ENCODE measurements around the gene KRT26.
A peak's percentile ranks its signal among the peaks of the same experiment; 100 is the strongest.
"Not testable (repeated sequence)": the region's sequence is repeated elsewhere in the genome, so short reads cannot be mapped to it uniquely, and the experiment has no call there.

Gene KRT26, protein sequence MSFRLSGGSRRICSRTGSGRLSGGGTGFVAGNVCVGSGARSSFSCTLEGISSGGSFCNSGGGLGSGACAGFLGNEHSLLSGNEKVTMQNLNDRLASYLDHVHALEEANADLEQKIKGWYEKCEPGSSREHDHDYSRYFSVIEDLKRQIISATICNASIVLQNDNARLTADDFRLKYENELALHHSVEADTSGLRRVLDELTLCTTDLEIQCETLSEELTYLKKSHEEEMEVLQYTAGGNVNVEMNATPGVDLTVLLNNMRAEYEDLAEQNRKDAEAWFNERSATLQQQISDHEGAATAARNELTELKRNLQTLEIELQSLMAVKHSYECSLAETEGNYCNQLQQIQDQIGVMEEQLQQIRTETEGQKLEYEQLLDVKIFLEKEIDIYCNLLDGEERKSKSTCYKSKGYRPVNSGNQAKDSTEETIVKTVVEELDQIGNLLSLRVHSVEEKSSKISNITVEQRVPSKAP

DNA sequence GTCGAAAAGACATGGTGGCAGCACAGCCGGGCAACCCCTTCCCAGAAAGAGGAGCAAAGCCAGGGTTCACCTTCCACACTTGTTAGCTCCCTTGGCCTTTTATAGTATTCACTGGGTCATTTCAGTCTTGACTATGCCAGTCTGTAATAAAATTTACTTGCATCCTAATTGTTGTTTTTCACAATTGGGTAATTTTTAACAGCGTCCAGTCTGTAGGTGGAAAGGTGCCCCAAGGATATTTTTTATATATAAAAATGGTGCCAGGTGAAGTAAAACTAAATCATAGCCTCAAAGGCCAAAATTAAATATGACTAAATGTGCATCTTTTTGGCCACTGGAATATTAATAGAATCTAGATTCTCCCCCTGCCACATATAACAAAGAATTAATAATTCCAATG, at the start of gene KRT26:
Gene KRT26, minus strand, starts transcription at position 101 of the 400 bp plus-strand sequence. Its CDS starts 88 bp downstream, at position 13.
- no peak for DNase-seq

DNA sequence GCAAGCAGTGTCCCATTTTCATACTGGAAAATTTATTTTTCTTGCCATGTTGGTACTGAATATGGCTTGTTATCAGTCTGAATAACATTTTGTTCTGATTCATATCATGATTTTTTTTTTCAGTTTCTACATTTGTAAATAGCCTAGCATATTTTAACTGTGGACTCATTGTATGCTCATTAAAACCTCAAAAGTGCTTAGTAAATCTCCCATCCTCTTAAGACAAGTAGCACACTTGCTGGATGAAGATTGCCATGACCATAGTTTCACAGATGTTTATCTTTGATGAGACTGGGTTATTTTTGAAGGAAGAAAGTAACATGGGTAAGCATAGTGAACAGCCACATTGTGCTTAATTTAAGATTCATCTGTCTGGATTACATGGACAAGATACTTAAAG, 49.5 kb upstream of the KRT26 start:
- no peak for DNase-seq

DNA sequence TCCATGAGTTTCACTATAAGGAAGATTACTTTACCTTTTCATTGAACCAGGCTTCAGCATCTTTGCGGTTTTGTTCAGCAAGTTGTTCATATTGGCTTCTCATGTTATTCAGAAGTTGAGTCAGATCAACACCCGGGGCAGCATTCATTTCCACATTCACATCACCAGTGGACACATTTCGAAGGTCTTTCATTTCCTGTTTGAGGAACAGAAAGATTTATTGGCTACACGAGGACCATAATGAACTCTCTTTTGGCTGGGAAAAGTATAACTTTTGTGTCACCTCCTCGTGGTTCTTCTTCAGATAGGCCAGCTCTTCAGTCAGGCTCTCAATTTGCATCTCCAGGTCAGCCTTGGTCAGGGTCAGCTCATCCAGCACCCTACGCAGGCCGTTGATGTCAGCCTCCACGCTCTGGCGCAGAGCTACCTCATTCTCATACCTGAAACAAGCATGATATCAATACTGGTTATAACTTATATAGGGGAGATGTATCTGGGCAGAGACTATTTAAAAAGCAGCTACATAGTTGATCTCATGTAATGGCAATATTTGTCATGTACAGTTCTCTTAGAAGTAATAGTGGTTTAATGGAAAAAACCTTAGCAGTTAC, 48.3 kb upstream of the KRT26 start:
- DNase-seq: no peak

DNA sequence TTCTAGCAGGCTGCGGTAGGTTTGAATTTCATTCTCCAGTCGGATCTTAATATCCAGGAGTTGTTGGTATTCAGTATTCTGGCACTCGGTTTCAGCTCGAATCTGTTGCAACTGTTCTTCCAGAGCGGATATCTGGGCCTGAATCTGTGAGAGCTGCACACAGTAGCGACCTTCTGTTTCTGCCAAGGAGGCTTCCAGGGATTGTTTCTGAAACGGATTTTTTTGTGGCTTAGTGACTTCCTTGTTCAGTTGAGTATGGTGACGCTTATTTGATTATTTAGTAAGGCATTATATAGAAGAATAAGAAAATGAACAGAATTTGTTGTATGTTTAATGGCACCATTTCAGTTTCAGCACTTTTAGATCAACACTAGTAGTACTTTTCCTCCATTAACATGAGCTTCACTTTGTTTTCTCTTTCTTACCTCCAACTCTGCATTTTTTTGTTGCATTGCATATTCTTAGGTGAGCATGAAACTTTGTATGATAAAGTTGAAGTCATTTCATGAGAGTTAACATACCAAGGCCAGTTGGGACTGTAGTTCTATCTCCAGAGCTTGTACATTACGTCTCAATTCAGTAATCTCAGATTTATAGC, 47.6 kb upstream of the KRT26 start:
- DNase-seq: no peak

DNA sequence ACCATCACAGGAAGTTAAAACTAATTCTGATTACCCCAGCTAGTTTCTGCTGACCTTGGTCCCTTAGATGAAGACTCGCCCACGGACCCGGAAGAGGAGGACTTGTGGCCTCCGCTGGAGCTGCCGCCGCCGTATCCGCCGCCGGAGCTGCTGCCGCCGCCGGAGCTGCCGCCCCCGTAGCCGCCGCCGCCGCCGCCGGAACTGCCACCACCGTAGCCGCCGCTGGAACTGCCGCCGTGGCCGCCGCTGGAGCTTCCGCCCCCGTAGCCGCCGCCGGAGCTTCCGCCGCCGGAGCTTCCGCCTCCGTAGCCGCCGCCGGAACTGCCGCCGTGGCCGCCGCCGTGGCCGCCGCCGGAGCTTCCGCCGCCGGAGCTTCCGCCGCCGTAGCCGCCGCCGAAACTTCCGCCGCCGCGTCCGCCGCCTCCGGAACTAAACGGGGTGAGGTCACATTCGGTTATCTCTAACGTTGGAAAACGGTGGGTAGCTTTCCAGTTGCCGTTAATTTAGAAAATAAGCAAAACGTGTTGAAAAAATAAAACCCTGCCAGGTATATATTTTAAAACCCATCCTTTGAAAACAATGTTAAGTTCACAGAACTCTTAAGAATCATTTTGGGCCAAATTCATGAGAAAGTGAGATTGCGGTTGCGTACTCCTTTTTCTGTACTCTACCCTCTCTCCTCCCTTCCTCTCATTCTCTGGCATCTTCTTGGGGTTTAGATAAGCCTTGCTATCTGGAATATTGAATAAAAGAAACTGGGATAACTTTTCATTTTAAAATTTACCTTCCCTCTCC, 46.9 kb upstream of the KRT26 start:
- peak; percentile 74 for DNase-seq

DNA sequence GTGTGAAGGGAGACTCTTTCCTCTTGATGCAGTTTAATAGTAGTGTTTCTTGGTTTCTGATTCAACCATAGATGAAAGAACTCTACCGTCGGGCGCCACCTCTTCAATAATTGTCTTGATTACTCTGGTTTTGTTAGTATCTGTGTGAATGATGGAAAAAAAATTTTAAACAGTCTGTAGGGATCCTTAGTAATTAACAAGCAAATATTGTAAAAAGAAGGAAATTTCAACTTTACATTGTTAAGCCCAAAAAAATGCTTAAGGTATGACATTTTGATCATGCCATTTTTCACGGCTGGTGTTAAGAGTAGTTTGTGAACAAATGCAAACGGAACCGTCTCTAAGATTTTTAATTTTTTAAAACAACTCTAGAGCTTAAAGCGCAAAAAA, 46.3 kb upstream of the KRT26 start:
- no peak for DNase-seq

DNA sequence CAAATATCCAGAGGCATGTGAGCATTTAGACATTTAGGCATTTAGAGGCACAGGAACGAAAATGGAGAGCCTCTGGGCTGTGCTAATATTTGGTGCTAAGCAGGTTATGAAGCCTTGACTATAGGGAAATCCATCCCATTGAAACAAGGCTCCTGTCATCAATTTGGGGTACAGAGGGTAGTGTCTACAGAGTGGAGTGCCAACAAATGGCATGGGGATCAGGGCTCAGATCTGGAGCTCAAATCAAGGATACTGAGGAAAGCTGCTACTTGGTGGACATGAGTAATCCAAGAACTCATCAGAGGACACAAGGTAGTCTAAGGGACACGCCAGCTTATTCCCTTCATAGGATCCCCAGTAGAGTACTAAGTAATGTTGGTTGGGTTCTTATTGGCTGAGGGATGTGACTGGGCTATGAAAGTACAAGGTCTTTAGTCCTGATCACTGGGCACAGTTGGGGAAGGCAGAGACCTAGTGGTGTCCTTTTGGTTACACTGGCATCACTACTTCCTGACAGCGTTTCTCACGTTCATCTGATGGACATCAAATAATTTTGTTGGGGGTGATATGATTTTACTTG, 45.2 kb upstream of the KRT26 start:
- DNase-seq: no peak

DNA sequence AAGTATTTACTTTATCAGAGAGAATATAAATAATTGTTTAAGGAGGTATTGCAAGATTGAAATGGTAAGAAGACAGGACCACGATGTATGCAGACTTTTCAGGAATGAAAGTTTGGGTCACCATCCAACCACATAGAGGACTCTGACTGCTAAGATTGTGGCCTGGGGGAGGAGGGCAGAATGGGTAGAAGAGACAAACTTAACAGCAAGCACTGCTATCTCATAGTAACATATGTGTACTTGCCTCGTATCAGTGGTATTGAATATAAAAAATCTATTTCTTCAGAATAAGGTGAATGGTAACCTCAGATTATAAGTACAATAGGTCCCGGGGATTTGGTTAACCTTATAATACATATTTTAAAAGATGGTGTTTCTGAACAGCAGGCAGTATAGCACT, 44.6 kb upstream of the KRT26 start:
- DNase-seq: no peak

DNA sequence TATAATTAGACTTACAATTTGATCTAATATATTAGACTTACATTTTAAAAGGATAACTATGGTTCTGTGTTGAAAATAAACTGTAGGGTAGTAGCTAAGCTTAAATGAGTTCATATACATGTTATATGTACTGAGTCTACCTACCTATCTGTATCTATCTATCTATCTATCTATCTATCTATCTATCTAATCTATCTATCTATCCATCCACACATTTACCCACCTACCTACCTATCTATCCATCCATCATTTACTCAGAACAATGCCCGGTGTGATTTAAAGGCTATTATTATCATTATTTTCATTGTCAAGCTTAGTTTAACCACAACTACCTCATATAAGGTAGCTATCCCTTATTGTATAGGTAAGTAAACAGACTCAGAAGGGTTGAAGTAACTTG, 43.4 kb upstream of the KRT26 start:
- DNase-seq: no peak

DNA sequence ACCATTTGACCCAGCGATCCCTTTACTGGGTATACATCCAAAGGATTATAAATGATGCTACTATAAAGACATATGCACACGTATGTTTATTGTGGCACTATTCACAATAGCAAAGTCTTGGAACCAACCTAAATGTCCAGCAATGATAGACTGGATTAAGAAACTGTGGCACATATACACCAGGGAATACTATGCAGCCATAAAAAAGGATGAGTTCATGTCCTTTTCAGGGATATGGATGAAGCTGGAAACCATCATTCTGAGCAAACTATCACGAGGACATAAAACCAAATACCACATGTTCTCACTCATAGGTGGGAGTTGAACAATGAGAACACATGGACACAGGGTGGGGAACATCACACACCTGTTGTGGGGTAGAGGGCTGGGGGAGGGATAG, 42.7 kb upstream of the KRT26 start:
- DNase-seq: not testable (repeated sequence)

DNA sequence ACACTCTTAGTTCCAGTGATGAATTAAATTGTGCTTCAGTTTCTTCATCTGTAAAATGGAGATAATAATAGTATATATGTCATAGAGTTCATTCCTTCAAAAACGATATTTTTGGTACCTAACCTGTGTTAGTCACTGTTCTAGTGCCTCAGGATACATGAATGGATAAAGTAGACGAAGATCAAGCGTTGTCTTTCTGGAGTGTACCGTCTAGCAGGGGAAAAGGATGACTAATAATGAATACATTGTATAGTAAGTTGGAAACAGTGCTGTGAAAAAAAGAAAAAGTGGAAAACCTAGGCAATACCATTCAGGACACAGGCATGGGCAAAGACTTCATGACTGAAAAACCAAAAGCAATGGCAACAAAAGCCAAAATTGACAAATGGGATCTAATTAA, 41.8 kb upstream of the KRT26 start:
- no peak for DNase-seq

DNA sequence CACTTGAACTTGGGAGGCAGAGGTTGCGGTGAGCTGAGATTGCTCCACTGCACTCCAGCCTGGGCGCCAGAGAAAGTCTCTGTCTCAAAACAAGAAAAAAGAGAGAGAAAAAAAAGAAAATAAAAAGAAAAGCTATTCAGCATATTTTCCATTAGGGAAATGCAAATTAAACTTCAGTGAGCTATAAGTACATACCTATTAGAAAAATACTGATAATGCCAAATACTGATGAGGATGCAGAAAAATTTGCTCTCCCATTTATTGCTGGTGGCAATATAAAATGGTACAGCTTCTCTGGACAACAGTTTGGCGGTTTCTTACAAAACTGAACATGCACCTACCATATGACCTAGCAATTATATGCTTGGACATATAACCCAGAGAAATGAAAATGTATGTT, 40.6 kb upstream of the KRT26 start:
- no peak for DNase-seq

DNA sequence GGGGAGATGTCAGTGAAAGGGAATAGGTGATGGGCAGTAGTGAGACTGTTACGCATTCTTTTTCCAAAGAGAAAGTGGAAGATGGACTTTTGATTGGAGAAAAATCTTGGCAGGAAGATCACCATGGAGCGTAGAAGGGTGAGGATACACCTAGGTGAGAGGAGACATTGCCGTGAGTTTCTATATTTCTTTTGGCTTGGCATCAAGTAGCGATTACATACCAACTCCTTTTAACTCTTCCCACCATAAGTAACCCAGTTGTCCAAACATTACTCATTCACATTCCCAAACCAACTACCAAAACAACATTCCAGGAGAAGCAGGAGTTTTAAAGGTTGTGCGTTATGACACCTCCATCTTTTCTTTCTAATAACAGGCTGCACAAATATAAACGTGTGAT, 38.5 kb upstream of the KRT26 start:
- DNase-seq: no peak

DNA sequence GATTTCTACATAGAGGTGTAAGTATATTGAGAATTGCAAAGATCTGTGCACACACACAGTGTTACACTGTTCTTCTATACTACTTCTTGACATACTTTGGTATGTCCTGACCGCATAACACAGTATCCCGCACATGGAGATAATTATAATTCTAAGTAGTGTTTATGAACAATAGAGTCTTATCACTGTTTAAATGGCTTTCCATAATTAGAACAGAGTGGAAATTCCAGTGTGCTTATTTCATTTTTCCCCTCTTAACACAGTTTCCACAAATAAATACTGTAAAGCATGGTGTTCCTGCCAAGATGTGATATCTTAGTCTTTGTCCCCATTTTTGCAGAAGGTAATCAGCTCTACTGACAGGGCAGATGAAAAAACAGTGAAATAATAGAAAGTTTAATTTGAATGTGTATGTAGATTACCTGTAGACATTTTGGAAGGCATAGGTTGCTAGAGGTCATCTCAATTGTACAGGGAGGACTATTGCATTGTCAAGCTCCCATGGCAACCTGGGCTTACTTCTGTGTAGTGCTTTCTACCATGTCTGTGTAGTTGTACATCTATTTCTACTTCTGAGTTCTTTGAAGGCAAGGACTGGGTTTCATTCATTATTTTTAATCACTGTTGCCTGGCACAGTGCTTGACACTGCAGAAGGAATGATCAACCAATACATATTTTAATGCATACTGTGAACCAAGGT, 37.9 kb upstream of the KRT26 start:
- no peak for DNase-seq

DNA sequence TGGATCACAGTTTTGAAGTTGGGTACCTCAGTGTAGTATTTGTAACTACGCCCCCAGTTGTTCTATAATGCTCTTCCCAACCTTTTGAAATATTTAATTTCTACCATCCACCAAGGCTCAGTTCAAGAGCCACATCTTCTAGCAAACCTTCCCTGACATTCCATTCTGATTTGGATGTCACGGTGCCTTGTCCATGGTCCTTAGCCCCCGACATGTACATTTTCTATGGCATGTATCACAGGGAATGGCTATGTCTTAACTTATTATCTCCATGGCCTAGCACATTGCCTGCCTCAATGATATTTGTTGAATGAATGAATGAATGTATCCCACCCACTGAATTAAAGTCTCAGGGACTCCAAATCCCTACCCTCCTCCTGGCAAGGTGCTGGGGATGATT, 34.1 kb upstream of the KRT26 start:
- no peak for DNase-seq

DNA sequence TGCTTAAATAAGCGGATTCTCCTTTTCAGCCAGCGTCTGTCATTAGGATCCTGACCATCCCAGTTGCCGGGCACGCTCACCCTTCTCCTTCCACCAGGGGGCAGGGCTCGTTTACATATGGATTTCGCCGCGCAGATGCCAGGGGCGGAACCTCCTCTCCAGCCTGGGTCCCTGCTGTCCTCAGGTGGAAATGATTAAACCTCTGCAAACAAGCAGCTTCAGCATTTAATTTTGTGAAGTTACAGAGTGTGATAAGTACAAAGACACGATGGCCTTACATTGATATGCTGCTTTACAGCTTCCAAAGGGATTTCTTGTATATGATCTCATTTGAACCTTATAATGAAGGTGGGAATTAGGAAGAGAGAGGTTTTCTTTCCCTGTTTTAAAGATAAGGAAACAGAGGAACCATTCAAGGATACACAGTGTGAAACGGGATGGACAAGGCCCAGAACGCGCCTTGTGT, 31.6 kb upstream of the KRT26 start:
- peak; percentile 72 for DNase-seq

DNA sequence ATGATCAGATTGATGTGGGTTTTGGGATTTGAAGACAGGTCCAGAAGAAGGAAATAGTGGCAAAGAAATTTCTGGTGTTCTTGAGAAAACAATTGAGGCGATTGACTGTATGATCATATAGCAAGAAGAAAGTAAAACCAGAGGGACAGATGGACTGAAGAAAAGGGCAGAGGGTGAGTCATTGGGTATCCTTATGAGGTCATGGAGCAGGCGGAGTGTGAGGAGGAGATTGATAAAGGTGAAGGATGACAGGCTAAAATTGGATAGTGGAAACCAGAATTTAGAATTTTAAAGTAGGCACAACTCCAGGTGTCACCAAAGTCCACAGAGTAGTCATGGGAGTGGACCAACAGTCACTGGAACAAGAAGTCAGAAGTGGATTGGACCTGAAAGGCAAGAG, 29.2 kb upstream of the KRT26 start:
- no peak for DNase-seq

DNA sequence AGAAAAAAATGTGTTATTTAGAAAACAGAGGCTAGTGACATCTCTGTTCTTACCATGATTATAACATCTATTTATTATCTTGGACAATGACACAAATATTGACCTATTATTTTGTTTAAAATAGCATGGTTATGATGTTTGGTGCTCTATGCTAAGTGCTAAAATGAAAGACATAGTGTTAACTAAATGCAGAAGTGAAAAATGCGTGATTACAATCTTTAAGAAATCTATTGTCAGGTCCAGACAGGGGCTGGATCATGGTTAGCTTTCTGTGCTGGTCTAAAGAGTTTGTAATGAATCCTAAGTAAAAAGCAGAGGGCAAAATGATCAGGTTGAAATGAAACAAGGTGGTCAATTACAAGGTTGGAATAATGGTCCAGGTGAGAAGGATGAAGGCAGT, 28.4 kb upstream of the KRT26 start:
- DNase-seq: no peak

DNA sequence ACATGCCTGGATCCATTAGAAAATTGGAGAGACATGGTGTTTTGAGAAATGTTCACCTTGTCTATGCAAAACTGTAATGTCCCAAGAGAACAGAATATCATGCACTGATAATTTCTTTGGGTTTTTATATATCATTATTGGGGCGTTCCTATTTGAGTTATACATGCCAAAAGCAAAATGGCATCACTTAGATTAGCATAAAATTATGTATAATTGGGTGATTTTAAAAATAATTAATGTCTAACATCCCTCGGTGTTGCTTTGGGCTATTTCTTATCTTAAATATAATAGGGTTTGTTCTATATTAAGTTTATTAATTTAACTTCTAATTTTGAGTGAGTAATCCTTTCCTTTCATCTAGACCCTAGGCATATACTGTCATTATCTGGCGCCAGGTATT, 27.9 kb upstream of the KRT26 start, which contains the start of gene KRT28:
Gene KRT28, minus strand, starts transcription at position 101 of the 400 bp plus-strand sequence. Its CDS starts 66 bp downstream, at position 35.
- DNase-seq: no peak

DNA sequence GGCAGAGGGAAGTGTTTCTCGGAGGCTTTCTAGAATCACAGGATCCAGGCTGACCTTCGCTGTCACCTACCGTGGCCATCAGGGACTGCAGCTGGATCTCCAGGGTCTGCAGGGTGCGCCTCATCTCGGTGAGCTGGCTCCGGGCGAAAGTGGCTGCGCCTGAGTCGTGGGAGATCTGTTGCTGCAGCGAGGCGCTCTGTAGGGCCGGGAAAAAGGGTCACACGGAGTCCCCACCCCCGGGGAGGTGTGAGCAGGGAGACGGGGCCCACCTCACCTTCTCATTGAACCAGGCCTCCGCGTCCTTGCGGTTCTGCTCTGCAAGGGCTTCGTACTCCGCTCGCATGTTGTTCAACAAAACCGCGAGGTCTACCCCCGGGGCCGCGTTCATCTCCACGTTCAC, 24.8 kb upstream of the KRT26 start:
- DNase-seq: no peak

DNA sequence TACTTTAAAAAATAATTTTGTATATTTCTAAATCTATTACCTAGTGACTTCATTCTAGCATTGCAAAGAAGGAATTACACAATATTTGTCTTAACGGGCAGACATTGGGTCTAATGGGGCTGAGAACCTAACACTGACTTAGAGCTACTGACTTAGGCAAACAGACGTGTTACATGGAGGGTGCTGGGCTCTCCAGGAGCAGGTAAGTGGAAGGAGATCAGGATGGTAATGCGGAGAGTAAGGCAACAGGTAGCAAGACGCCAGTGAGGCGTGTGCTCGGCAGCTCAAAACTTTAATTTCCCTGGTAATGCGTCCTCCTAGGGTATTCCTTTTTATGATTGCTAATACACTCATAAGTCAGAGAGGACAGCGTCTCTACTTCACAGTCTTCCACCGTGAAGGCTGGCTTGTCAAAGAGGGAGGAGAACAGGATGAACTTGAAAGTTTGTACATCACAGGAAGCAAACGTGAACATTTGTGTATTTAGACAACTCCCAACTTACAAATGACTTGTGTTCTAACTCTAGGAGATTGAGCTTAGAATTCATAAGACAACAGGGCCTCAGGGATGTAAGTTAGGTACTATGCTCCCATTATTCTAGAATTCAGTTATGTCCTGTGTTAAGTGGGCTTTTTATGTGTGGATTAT, 23.1 kb upstream of the KRT26 start:
- DNase-seq: no peak

DNA sequence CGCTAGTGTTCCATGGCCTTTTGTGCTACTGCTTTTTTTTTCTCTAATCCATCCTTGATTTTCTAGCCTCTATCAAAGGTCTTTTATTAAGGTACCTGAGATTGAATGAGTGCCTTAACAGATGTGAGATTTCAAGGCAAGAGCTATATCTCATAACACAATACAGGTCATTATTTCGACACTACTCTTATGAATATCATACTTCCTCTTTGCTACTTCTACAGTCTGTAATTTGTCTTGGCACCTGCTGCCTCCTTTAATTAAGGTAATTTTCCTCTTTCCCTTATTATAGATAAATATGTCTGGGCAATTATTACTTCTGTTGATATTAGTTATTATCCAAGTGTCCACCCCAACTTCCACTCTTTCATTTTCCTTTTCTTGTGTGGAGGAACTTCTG, 22.5 kb upstream of the KRT26 start:
- DNase-seq: peak; percentile 7

Data from NCI-H1105 treated with DMSO at 0.1 percent for 48 hours (cell line).